Fibroblast of mammary gland (primary cell): ENCODE measurements around the gene RRP1B.
"Not testable (repeated sequence)": the region's sequence is repeated elsewhere in the genome, so short reads cannot be mapped to it uniquely, and the experiment has no call there.

Source experiments
- DNase-seq: peaks from one replicate; pipeline ENCODE4 v3.0.0-alpha.2; 2010; ENCODE audit warnings: low read depth
- H3K4me3 ChIP-seq: 2 replicates; pipeline ENCODE4 v1.5.1; 2011; ENCODE audit warnings: low read depth, mild to moderate bottlenecking, low read length, moderate library complexity; ENCODE audit not compliant: control insufficient read depth
- TF ChIP-seq, protein P1 (sequence below): conservative IDR thresholded peaks from 2 replicates; pipeline ENCODE4 v1.5.1; 2011; ENCODE audit warnings: low read depth, low read length, inconsistent platforms; ENCODE audit not compliant: control insufficient read depth, insufficient read depth

Gene RRP1B

DNA sequence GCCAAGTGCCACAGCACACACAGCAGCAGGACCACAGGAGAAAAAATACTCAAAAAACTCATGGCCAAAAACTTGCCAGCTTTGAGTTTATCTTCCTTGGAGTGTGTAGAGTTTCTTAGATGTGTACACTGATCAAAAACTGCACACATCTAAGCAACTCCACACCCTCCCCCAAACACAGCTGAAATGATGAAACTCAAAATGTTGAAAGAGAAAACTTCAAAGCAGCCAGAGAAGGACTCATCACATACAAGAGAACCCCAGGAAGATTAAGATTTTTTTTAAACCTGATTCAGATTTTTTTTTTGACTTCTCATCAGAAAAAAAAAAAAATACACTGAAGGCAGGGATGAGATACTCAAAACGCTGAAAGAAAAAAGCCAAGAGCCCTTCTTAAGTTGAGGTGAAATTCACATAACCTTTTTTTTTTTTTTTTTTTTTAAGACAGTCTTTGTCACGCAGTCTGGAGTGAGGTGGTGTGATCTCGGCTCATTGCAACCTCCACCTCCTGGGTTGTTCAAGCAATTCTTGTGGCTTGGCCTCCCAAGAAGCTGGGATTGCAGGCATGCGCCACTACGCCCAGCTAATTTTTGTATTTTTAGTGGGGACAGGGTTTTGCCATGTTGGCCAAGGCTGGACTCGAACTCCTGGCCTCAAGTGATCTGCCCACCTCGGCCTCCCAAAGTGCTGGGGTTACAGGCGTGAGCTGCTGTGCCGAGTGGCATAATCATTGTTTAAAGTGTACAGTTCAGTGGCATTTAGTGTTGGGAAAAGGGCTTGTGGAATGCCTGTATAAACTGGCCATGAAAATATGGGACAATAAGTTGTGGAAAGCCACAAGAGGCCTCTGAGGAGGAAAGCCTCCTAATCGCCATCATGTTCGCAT is 38.6 kb downstream of the RRP1B start:
- TF ChIP-seq, protein P1, sequence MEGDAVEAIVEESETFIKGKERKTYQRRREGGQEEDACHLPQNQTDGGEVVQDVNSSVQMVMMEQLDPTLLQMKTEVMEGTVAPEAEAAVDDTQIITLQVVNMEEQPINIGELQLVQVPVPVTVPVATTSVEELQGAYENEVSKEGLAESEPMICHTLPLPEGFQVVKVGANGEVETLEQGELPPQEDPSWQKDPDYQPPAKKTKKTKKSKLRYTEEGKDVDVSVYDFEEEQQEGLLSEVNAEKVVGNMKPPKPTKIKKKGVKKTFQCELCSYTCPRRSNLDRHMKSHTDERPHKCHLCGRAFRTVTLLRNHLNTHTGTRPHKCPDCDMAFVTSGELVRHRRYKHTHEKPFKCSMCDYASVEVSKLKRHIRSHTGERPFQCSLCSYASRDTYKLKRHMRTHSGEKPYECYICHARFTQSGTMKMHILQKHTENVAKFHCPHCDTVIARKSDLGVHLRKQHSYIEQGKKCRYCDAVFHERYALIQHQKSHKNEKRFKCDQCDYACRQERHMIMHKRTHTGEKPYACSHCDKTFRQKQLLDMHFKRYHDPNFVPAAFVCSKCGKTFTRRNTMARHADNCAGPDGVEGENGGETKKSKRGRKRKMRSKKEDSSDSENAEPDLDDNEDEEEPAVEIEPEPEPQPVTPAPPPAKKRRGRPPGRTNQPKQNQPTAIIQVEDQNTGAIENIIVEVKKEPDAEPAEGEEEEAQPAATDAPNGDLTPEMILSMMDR, result no peak
- DNase-seq, result peak; percentile 51
- no peak overlapping the region for H3K4me3 ChIP-seq

DNA sequence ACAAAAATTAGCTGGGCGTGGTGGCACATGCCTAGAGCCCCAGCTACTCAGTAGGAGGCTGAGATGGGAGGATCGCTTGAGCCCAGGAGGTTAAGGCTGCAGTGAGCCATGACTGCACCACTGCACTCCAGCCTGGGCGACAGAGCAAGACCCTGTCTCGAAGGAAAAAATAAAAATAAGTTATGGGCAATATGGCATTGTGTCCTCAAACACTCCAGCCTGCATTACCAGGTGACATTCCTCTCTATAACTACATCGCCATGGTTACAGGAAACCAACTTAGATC is 40.1 kb downstream of the RRP1B start:
- not testable (repeated sequence) for H3K4me3 ChIP-seq, DNase-seq

- TF ChIP-seq, protein P1, result no peak
- DNase-seq, result no peak
These were observed 40.7 kb downstream of the RRP1B start for GRCh38 chr21:43699933-43700599.

DNA sequence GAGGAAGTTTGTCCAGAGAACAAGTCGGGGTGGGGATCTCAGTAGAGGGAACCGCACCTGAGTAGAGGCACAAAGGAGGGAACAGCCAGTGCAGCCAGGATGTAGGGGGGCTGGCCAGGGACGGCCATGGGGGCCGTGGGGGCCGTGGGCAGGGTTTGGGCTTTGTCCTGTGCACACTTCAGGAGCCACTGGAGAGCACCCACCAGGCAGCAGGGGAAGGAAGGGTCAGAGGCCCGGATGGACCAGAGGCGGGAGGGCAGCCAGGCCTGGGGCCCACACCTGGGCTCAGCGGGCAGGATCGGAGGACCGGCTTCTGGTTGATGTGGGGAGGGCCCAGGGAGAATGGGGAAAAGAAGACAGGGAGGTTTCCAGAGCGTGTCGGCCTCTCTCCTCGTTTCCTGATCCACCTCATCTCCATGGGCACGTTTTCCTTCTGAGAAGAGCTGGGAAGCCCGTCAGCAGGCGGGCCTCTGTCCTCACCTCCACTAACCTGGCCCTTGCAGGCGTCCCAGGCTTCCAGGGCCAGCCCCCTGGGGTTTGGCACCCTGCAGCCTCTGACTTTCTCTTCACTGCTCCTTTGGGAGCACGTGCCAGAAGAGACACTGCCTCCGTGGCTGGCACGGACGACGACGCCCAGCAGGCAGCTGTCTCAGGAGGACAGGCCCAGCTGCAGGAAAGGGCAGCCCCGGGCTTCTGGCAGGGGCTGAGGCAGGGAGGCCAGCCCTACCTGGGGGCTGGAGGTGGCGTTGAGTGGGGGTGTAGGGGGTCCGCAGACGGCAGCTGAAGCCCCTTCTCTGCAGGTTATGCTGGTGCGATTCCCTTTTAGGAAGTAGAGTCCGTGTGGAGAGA is 42.8 kb downstream of the RRP1B start:
- DNase-seq, result no peak
- H3K4me3 ChIP-seq, result no peak overlapping the region
- TF ChIP-seq, protein P1, result no peak

More at GRCh38 chr21:43699933-43700599, 40.7 kb downstream of the RRP1B start:
- no peak overlapping the region for H3K4me3 ChIP-seq

DNA sequence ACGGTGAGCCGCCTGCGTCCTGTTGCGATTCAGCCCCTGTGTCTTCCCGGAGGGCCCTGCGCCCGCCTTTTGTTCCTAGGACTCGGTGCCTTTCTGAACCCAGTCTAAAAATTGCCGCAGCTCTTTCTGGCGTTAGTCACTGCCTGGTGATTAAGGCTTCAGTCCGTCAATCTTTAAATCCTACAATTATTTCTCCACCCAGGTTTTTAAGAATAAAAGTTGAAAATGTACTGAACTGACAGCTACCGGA is 43.4 kb downstream of the RRP1B start:
- H3K4me3 ChIP-seq, result no peak overlapping the region
- DNase-seq, result peak; percentile 31
- TF ChIP-seq, protein P1, result no peak

GRCh38 chr21:43703035-43703880 is 43.9 kb downstream of the RRP1B start:
- peak; percentile 79 for DNase-seq
- TF ChIP-seq, protein P1, result no peak
- no peak overlapping the region for H3K4me3 ChIP-seq

DNA sequence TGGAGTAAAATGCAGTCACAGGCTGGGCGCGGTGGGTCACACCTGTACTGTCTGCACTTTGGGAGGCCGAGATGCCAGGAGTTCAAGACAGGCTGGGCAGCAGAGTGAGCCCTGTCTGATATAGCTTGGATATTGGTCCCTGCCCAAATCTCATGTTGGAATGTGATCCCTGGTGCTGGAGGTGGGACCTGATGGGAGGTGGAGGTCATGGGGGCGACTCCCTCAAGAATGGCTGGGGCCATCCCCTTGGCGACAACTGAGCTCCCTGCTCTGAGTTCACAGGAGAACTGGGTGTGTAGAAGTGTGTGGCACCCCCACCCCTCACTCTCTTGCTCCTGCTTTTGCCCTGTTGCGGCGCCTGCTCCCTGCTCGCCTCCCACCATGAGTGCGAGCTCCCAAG is 48.1 kb downstream of the RRP1B start:
- TF ChIP-seq, protein P1, result no peak
- no peak overlapping the region for H3K4me3 ChIP-seq
- DNase-seq, result no peak
